Measurements from ENCODE around the gene DENND1B. TPM values are rescaled to one million over a fixed set of nuclear protein-coding genes. Genes with fewer than 3 reads are reported as not detected.

Gene DENND1B
- total and polyA plus RNA-seq, 5 donors from 2014 or later: 13.8 to 45.5 (median 18.1) TPM

DNA sequence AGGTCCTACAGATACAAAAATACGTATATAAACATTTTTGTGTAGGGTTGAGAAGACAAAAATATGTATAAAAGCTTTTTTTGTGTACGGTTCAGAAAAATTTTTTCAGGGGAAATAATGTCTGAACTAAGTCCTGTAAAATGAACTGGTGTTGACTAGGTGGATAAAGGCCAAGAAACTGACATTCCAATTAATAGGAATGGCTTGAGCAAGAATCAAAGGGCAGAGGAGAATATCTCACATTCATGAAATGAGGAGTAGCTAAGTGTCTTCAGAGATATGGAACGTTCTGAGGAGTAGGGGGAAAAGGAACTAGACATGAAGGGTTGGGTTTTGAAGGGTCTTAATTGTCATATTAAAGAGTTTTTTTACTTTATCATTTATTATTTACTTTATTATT lies 231.2 kb downstream of the DENND1B start:
- Mint-ChIP-seq H3K4me3 (no peak overlapping the region), H3K27ac (no peak overlapping the region), H3K36me3 (peaks cover 22% of the 10 kb centered on the region), H3K27me3 (no peaks in the 10 kb centered on the region), H3K4me1 (peaks cover 0 to 4% (median 0%) of the 10 kb centered on the region in 4 donors), H3K9me3 (no peaks in the 10 kb centered on the region)
- ATAC-seq (ENCODE audit: low read depth in 2 of 2): no peak
- H3K27ac ChIP-seq (ENCODE audit: insufficient read depth, low read length, poor library complexity, severe bottlenecking): no peak overlapping the region
- H3K9me3 ChIP-seq (ENCODE audit: control insufficient read depth in 2 of 2, low read length in 2 of 2): no peaks in the 10 kb centered on the region
- H3K4me1 ChIP-seq (ENCODE audit: control insufficient read depth, insufficient read depth, low read length, poor library complexity, severe bottlenecking): no peaks in the 10 kb centered on the region
- no peak for DNase-seq
- no peak overlapping the region for H3K4me3 ChIP-seq (ENCODE audit: low read depth, low read length)
- peaks cover 18% of the 10 kb centered on the region for H3K36me3 ChIP-seq (ENCODE audit: control insufficient read depth, insufficient read depth, low read length)
- H3K27me3 ChIP-seq (ENCODE audit: control insufficient read depth, insufficient read depth, low read length): no peaks in the 10 kb centered on the region

- Histone ChIP-seq H3K9me3 (ENCODE audit: control insufficient read depth in 2 of 2, low read length in 2 of 2) (no peaks in the 10 kb centered on the region), H3K27me3 (ENCODE audit: control insufficient read depth, insufficient read depth, low read length) (no peaks in the 10 kb centered on the region), H3K27ac (ENCODE audit: insufficient read depth, low read length, poor library complexity, severe bottlenecking) (no peak overlapping the region), H3K4me1 (ENCODE audit: control insufficient read depth, insufficient read depth, low read length, poor library complexity, severe bottlenecking) (no peaks in the 10 kb centered on the region), H3K4me3 (ENCODE audit: low read depth, low read length) (no peak overlapping the region), H3K36me3 (ENCODE audit: control insufficient read depth, insufficient read depth, low read length) (peaks cover 25% of the 10 kb centered on the region)
- H3K4me3 Mint-ChIP-seq: peak overlapping the region in 1 of 4 donors; percentile 32
- H3K4me1 Mint-ChIP-seq: no peaks in the 10 kb centered on the region
- ATAC-seq (ENCODE audit: low read depth in 2 of 2) (no peak), DNase-seq (no peak)
- H3K27ac Mint-ChIP-seq: peak overlapping the region in 1 of 3 donors; percentile 32
- H3K36me3 Mint-ChIP-seq: peaks cover 22% of the 10 kb centered on the region
- H3K9me3 Mint-ChIP-seq: no peaks in the 10 kb centered on the region
- no peaks in the 10 kb centered on the region for H3K27me3 Mint-ChIP-seq
These were observed 233.9 kb downstream of the DENND1B start for GRCh38 chr1:197541411-197541810.

- ATAC-seq (ENCODE audit: low read depth in 2 of 2): no peak
- peak in 2 of 3 donors; percentile 47 to 55 for DNase-seq
- Histone ChIP-seq H3K9me3 (ENCODE audit: control insufficient read depth in 2 of 2, low read length in 2 of 2) (no peaks in the 10 kb centered on the region), H3K4me1 (ENCODE audit: control insufficient read depth, insufficient read depth, low read length, poor library complexity, severe bottlenecking) (no peaks in the 10 kb centered on the region), H3K4me3 (ENCODE audit: low read depth, low read length) (no peak overlapping the region), H3K27me3 (ENCODE audit: control insufficient read depth, insufficient read depth, low read length) (no peaks in the 10 kb centered on the region), H3K36me3 (ENCODE audit: control insufficient read depth, insufficient read depth, low read length) (no peaks in the 10 kb centered on the region), H3K27ac (ENCODE audit: insufficient read depth, low read length, poor library complexity, severe bottlenecking) (no peak overlapping the region)
- H3K4me1 Mint-ChIP-seq: peaks cover 0 to 7% (median 0%) of the 10 kb centered on the region in 4 donors
- no peaks in the 10 kb centered on the region for H3K9me3 Mint-ChIP-seq
- H3K36me3 Mint-ChIP-seq: no peaks in the 10 kb centered on the region
- no peak overlapping the region for H3K27ac Mint-ChIP-seq
- no peaks in the 10 kb centered on the region for H3K27me3 Mint-ChIP-seq
- no peak overlapping the region for H3K4me3 Mint-ChIP-seq
These were observed 248.4 kb downstream of the DENND1B start for GRCh38 chr1:197526736-197527371.

DNA sequence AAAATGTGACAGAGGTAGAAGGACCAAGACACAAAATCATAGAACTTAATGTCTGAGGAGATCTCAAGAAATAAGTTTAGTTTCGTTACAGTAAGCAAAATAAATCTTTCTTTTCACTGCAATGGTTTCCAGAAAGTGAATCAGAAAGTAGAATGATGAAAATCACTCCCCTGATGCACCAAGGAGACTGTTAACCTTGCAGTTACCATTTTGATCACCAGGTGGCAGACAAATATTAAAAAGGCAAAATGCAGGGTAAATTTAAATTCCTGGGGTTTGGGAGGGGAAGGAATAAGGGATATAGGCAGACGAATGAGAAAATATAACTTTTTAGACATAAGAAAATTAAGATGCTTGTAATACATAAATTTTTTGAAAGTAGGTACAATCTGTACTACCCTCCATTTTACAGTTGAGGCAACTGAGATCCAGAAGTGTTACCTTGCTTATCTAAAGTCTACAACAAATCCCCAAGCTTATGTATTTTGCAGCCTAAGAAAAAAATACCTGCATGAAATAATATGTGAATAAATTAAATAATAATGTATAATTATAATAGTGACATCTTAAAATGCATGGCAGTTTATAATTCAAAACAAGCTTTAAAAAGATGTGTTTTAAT lies 254.1 kb downstream of the DENND1B start:
- DNase-seq (peak in 2 of 3 donors; percentile 29 to 62), ATAC-seq (ENCODE audit: low read depth in 2 of 2) (no peak)
- Mint-ChIP-seq H3K9me3 (no peaks in the 10 kb centered on the region), H3K4me3 (no peak overlapping the region), H3K27me3 (no peaks in the 10 kb centered on the region), H3K36me3 (peaks cover 6% of the 10 kb centered on the region), H3K27ac (peak overlapping the region in 1 of 3 donors; percentile 19), H3K4me1 (peaks cover 0 to 15% (median 10%) of the 10 kb centered on the region in 4 donors)
- no peaks in the 10 kb centered on the region for H3K9me3 ChIP-seq (ENCODE audit: control insufficient read depth in 2 of 2, low read length in 2 of 2)
- no peaks in the 10 kb centered on the region for H3K4me1 ChIP-seq (ENCODE audit: control insufficient read depth, insufficient read depth, low read length, poor library complexity, severe bottlenecking)
- peaks cover 1% of the 10 kb centered on the region for H3K36me3 ChIP-seq (ENCODE audit: control insufficient read depth, insufficient read depth, low read length)
- no peak overlapping the region for H3K27ac ChIP-seq (ENCODE audit: insufficient read depth, low read length, poor library complexity, severe bottlenecking)
- no peaks in the 10 kb centered on the region for H3K27me3 ChIP-seq (ENCODE audit: control insufficient read depth, insufficient read depth, low read length)
- H3K4me3 ChIP-seq (ENCODE audit: low read depth, low read length): no peak overlapping the region

- Mint-ChIP-seq H3K9me3 (no peaks in the 10 kb centered on the region), H3K27ac (no peak overlapping the region)
These were observed 255.4 kb downstream of the DENND1B start for GRCh38 chr1:197519741-197520334.

GRCh38 chr1:197515421-197515820 lies 259.9 kb downstream of the DENND1B start:
- peaks cover 14% of the 10 kb centered on the region for H3K36me3 ChIP-seq (ENCODE audit: control insufficient read depth, insufficient read depth, low read length)
- no peaks in the 10 kb centered on the region for H3K27me3 ChIP-seq (ENCODE audit: control insufficient read depth, insufficient read depth, low read length)
- no peak overlapping the region for H3K27ac Mint-ChIP-seq
- no peak overlapping the region for H3K27ac ChIP-seq (ENCODE audit: insufficient read depth, low read length, poor library complexity, severe bottlenecking)
- H3K27me3 Mint-ChIP-seq: no peaks in the 10 kb centered on the region
- no peaks in the 10 kb centered on the region for H3K9me3 ChIP-seq (ENCODE audit: control insufficient read depth in 2 of 2, low read length in 2 of 2)
- DNase-seq (no peak), ATAC-seq (ENCODE audit: low read depth in 2 of 2) (no peak)
- no peak overlapping the region for H3K4me3 Mint-ChIP-seq
- peaks cover 0 to 6% (median 0%) of the 10 kb centered on the region in 4 donors for H3K4me1 Mint-ChIP-seq
- H3K36me3 Mint-ChIP-seq: peaks cover 19% of the 10 kb centered on the region
- no peaks in the 10 kb centered on the region for H3K9me3 Mint-ChIP-seq
- H3K4me3 ChIP-seq (ENCODE audit: low read depth, low read length): no peak overlapping the region
- no peaks in the 10 kb centered on the region for H3K4me1 ChIP-seq (ENCODE audit: control insufficient read depth, insufficient read depth, low read length, poor library complexity, severe bottlenecking)

More at GRCh38 chr1:197519741-197520334, 255.4 kb downstream of the DENND1B start:
- DNase-seq: peak in 1 of 3 donors; percentile 38
- Mint-ChIP-seq H3K36me3 (peaks cover 6% of the 10 kb centered on the region), H3K27me3 (no peaks in the 10 kb centered on the region), H3K4me1 (peaks cover 0 to 15% (median 10%) of the 10 kb centered on the region in 4 donors), H3K4me3 (no peak overlapping the region)
- no peaks in the 10 kb centered on the region for H3K4me1 ChIP-seq (ENCODE audit: control insufficient read depth, insufficient read depth, low read length, poor library complexity, severe bottlenecking)
- no peaks in the 10 kb centered on the region for H3K27me3 ChIP-seq (ENCODE audit: control insufficient read depth, insufficient read depth, low read length)
- H3K4me3 ChIP-seq (ENCODE audit: low read depth, low read length): no peak overlapping the region
- H3K36me3 ChIP-seq (ENCODE audit: control insufficient read depth, insufficient read depth, low read length): peaks cover 1% of the 10 kb centered on the region
- no peaks in the 10 kb centered on the region for H3K9me3 ChIP-seq (ENCODE audit: control insufficient read depth in 2 of 2, low read length in 2 of 2)
- no peak for ATAC-seq (ENCODE audit: low read depth in 2 of 2)
- H3K27ac ChIP-seq (ENCODE audit: insufficient read depth, low read length, poor library complexity, severe bottlenecking): no peak overlapping the region

- no peak overlapping the region for H3K4me3 ChIP-seq (ENCODE audit: low read depth, low read length)
- no peak overlapping the region for H3K27ac ChIP-seq (ENCODE audit: insufficient read depth, low read length, poor library complexity, severe bottlenecking)
- peaks cover 25% of the 10 kb centered on the region for H3K36me3 ChIP-seq (ENCODE audit: control insufficient read depth, insufficient read depth, low read length)
- no peaks in the 10 kb centered on the region for H3K27me3 ChIP-seq (ENCODE audit: control insufficient read depth, insufficient read depth, low read length)
- Mint-ChIP-seq H3K36me3 (peaks cover 20% of the 10 kb centered on the region), H3K4me1 (peaks cover 0 to 2% (median 0%) of the 10 kb centered on the region in 4 donors), H3K27me3 (no peaks in the 10 kb centered on the region), H3K9me3 (no peaks in the 10 kb centered on the region), H3K4me3 (no peak overlapping the region), H3K27ac (no peak overlapping the region)
- no peaks in the 10 kb centered on the region for H3K9me3 ChIP-seq (ENCODE audit: control insufficient read depth in 2 of 2, low read length in 2 of 2)
- no peak for DNase-seq
- ATAC-seq (ENCODE audit: low read depth in 2 of 2): no peak
- no peaks in the 10 kb centered on the region for H3K4me1 ChIP-seq (ENCODE audit: control insufficient read depth, insufficient read depth, low read length, poor library complexity, severe bottlenecking)
These were observed 264.4 kb downstream of the DENND1B start for GRCh38 chr1:197510691-197511378.
